Osteocyte (in vitro differentiated cells): ENCODE results near the gene S100A8. TPM values are rescaled to one million over a fixed set of nuclear protein-coding genes. Genes with fewer than 3 reads are reported as not detected.

ENCODE experiments used
- DNase-seq: peaks from one replicate; pipeline ENCODE4 v3.0.0; 2021; ENCODE audit warnings: mixed read lengths; ENCODE audit not compliant: unreplicated experiment; ENCODE audit errors: extremely low spot score
- H3K27ac Mint-ChIP-seq: one replicate; pipeline ENCODE4 v1.8.0; 2021; ENCODE audit warnings: mild to moderate bottlenecking, mixed read lengths; ENCODE audit not compliant: unreplicated experiment
- H3K27me3 Mint-ChIP-seq: one replicate; pipeline ENCODE4 v1.8.0; 2021; ENCODE audit warnings: mixed read lengths; ENCODE audit not compliant: unreplicated experiment
- H3K36me3 Mint-ChIP-seq: one replicate; pipeline ENCODE4 v1.8.0; 2021; ENCODE audit warnings: mixed read lengths; ENCODE audit not compliant: unreplicated experiment
- H3K4me1 Mint-ChIP-seq: one replicate; pipeline ENCODE4 v1.8.0; 2021; ENCODE audit warnings: mixed read lengths; ENCODE audit not compliant: unreplicated experiment
- H3K4me3 Mint-ChIP-seq: one replicate; pipeline ENCODE4 v1.8.0; 2021; ENCODE audit warnings: mild to moderate bottlenecking, moderate library complexity, mixed read lengths; ENCODE audit not compliant: unreplicated experiment
- H3K9me3 Mint-ChIP-seq: one replicate; pipeline ENCODE4 v1.8.0; 2021; ENCODE audit warnings: mixed read lengths; ENCODE audit not compliant: unreplicated experiment
- CTCF ChIP-seq: fragments of 200-600 bp; sonication (generic); IDR thresholded peaks from 2 replicates; pipeline ENCODE4 v1.5.0; 2021; ENCODE audit warnings: antibody characterized with exemption, mild to moderate bottlenecking, moderate library complexity
- total RNA-seq: library from RNA; stranded (reverse); gene quantifications from 2 replicates; pipeline ENCODE4 v1.2.1, GENCODE V29; 2021

Gene S100A8
- total RNA-seq, 1 donor from 2014 or later: not detected

GRCh38 chr1:153380711-153381110, 10.2 kb downstream of the S100A8 start:
- peaks cover 22% of the 10 kb centered on the region for H3K9me3 Mint-ChIP-seq
- no peaks in the 10 kb centered on the region for H3K4me1 Mint-ChIP-seq
- no peak for TF ChIP-seq CTCF
- H3K4me3 Mint-ChIP-seq: no peak overlapping the region
- H3K27ac Mint-ChIP-seq: no peak overlapping the region
- DNase-seq: no peak
- no peaks in the 10 kb centered on the region for H3K27me3 Mint-ChIP-seq
- no peaks in the 10 kb centered on the region for H3K36me3 Mint-ChIP-seq

- Mint-ChIP-seq H3K4me3 (no peak overlapping the region), H3K27me3 (no peaks in the 10 kb centered on the region), H3K9me3 (peaks cover 22% of the 10 kb centered on the region), H3K27ac (no peak overlapping the region), H3K4me1 (no peaks in the 10 kb centered on the region), H3K36me3 (no peaks in the 10 kb centered on the region)
- no peak for DNase-seq
- no peak for TF ChIP-seq CTCF
These were observed 11.3 kb downstream of the S100A8 start for GRCh38 chr1:153379591-153379990.

- no peak within 1 kb of the TSS for H3K4me3 Mint-ChIP-seq
- DNase-seq: no peak
- no peaks in the 10 kb centered on the region for H3K9me3 Mint-ChIP-seq
- H3K27me3 Mint-ChIP-seq: no peaks in the 10 kb centered on the region
- no peaks in the 10 kb centered on the region for H3K36me3 Mint-ChIP-seq
- no peak for TF ChIP-seq CTCF
- H3K27ac Mint-ChIP-seq: no peak within 1 kb of the TSS
- no peaks in the 10 kb centered on the region for H3K4me1 Mint-ChIP-seq
These were observed 15.4 kb downstream of the S100A8 start, which contains the start of gene S100A12 for GRCh38 chr1:153375511-153375910. Gene S100A12 (minus strand): TSS chr1:153375621. CDS start chr1:153374592, 1,029 bp downstream.

- Mint-ChIP-seq H3K4me3 (no peak overlapping the region), H3K4me1 (no peaks in the 10 kb centered on the region), H3K36me3 (no peaks in the 10 kb centered on the region), H3K9me3 (no peaks in the 10 kb centered on the region), H3K27me3 (peaks cover 4% of the 10 kb centered on the region), H3K27ac (no peak overlapping the region)
- TF ChIP-seq CTCF: no peak
- DNase-seq: no peak
These were observed 16.8 kb downstream of the S100A8 start for GRCh38 chr1:153374071-153374470.

GRCh38 chr1:153372571-153372970, 18.3 kb downstream of the S100A8 start:
- DNase-seq: no peak
- H3K9me3 Mint-ChIP-seq: no peaks in the 10 kb centered on the region
- no peak for TF ChIP-seq CTCF
- peaks cover 4% of the 10 kb centered on the region for H3K27me3 Mint-ChIP-seq
- H3K4me1 Mint-ChIP-seq: no peaks in the 10 kb centered on the region
- no peak overlapping the region for H3K27ac Mint-ChIP-seq
- H3K36me3 Mint-ChIP-seq: no peaks in the 10 kb centered on the region
- no peak overlapping the region for H3K4me3 Mint-ChIP-seq
